IPS-15b (cell line): ENCODE measurements around the gene CD151.

Source experiments
- H3K27me3 ChIP-seq: one replicate; pipeline ENCODE4 v1.6.1; 2013; ENCODE audit warnings: low read length; ENCODE audit not compliant: control insufficient read depth, insufficient read depth
- H3K36me3 ChIP-seq: one replicate; pipeline ENCODE4 v1.6.1; 2013; ENCODE audit warnings: low read length; ENCODE audit not compliant: control insufficient read depth, insufficient read depth
- H3K4me1 ChIP-seq: one replicate; pipeline ENCODE4 v1.6.1; 2013; ENCODE audit warnings: mild to moderate bottlenecking, low read length; ENCODE audit not compliant: control insufficient read depth, insufficient read depth
- H3K4me3 ChIP-seq: one replicate; pipeline ENCODE4 v1.5.1; 2013; ENCODE audit warnings: low read depth, low read length
- H3K9ac ChIP-seq: one replicate; pipeline ENCODE4 v1.6.1; 2013; ENCODE audit warnings: low read depth, mild to moderate bottlenecking, low read length
- H3K9me3 ChIP-seq: one replicate; pipeline ENCODE4 v1.6.1; 2013; ENCODE audit warnings: mild to moderate bottlenecking, low read length; ENCODE audit not compliant: control insufficient read depth, insufficient read depth

Gene CD151

DNA sequence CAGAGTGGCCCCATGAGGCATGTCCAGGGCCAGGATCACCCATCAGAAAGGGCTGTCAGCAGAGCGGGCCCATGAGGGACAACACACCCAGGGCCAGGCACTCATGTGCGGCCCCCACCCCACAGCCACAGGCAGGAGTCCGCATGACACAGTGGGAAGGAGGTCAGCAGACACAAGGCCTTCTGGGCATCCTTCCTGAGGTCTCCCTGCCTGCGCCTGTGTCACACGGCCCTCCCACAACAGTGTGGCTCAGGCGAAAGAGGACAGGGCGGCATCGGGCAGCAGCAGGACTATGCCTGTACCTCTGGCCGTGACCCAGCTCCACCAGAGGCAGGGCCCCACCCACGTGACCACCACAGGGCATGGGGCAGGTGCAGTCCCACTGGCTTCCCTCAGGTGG lies 50.8 kb downstream of the CD151 start:
- H3K4me3 ChIP-seq: no peak overlapping the region
- H3K4me1 ChIP-seq: no peaks in the 10 kb centered on the region
- no peaks in the 10 kb centered on the region for H3K9me3 ChIP-seq
- H3K36me3 ChIP-seq: peaks cover 50% of the 10 kb centered on the region
- H3K27me3 ChIP-seq: no peaks in the 10 kb centered on the region
- H3K9ac ChIP-seq: no peak overlapping the region

- H3K9me3 ChIP-seq: no peaks in the 10 kb centered on the region
- no peaks in the 10 kb centered on the region for H3K27me3 ChIP-seq
- H3K36me3 ChIP-seq: peaks cover 53% of the 10 kb centered on the region
- H3K4me1 ChIP-seq: no peaks in the 10 kb centered on the region
- H3K4me3 ChIP-seq: no peak overlapping the region
- no peak overlapping the region for H3K9ac ChIP-seq
Measured at GRCh38 chr11:884578-885070, 51.9 kb downstream of the CD151 start.

GRCh38 chr11:886568-886967 lies 53.8 kb downstream of the CD151 start:
- Histone ChIP-seq H3K27me3 (no peaks in the 10 kb centered on the region), H3K9ac (no peak overlapping the region), H3K9me3 (no peaks in the 10 kb centered on the region), H3K4me1 (no peaks in the 10 kb centered on the region), H3K4me3 (no peak overlapping the region), H3K36me3 (peaks cover 40% of the 10 kb centered on the region)

DNA sequence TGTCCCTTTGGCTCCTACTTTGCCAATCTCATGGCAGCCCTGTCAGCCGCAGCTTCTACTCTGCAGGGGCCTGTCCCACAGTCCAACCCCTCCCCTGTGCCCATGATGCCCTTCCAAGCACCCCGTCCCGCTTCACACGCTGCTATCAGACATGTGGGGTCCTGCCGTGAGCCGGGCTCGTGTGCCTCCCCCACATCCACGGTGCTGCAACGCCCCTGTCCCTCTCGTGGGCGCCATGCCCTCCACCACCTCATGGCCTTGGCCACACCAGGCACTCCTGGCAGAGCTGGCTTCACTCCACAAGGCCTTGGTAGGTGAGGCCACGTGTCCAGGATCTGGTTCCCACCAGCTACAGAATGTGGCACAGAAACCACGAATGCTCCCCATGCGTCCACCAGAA lies 54.8 kb downstream of the CD151 start:
- Histone ChIP-seq H3K4me1 (no peaks in the 10 kb centered on the region), H3K27me3 (no peaks in the 10 kb centered on the region), H3K9me3 (no peaks in the 10 kb centered on the region), H3K4me3 (no peak overlapping the region), H3K36me3 (peaks cover 40% of the 10 kb centered on the region), H3K9ac (no peak overlapping the region)
